Liver (tissue), 3 donors: ENCODE data around the gene EXPH5.

ENCODE experiments used
- EGR1 ChIP-seq, 2 donors: IDR thresholded peaks; 2 replicates each; pipeline ENCODE4 v1.6.1; 2016 to 2018; ENCODE audit warnings: antibody characterized with exemption in 2 of 2, low read depth in 2 of 2
- GABPA ChIP-seq, 2 donors: IDR thresholded peaks in 1 of 2; conservative IDR thresholded peaks in 1 of 2; 2 replicates each; pipeline ENCODE4 v1.6.1; 2016; ENCODE audit warnings: antibody characterized with exemption in 2 of 2, mild to moderate bottlenecking in 1 of 2, moderate library complexity in 1 of 2
- JUND ChIP-seq, 2 donors: IDR thresholded peaks; 2 replicates each; pipeline ENCODE4 v1.6.1; 2016; ENCODE audit warnings: antibody characterized with exemption in 2 of 2
- MAX ChIP-seq: IDR thresholded peaks from 2 replicates; pipeline ENCODE4 v1.6.1; 2016; ENCODE audit warnings: antibody characterized with exemption
- NR2F2 ChIP-seq: IDR thresholded peaks from 2 replicates; pipeline ENCODE4 v1.6.1; 2016; ENCODE audit warnings: antibody characterized with exemption
- RAD21 ChIP-seq, 2 donors: IDR thresholded peaks; 2 replicates each; pipeline ENCODE4 v1.6.1; 2016; ENCODE audit warnings: antibody characterized with exemption in 2 of 2, mild to moderate bottlenecking in 2 of 2
- YY1 ChIP-seq: IDR thresholded peaks from 2 replicates; pipeline ENCODE4 v1.6.1; 2016; ENCODE audit warnings: antibody characterized with exemption, mild to moderate bottlenecking
- TF ChIP-seq, protein P1 (sequence below): fragments of 150-350 bp; IDR thresholded peaks from 2 replicates; pipeline ENCODE4 v1.5.1; 2017; ENCODE audit warnings: improper control_type of control experiment, low read depth, low read length; ENCODE audit not compliant: missing input control
- TF ChIP-seq, protein P2 (sequence below): IDR thresholded peaks from 2 replicates; pipeline ENCODE4 v1.6.1; 2016; ENCODE audit warnings: antibody characterized with exemption
- TF ChIP-seq, protein P3 (sequence below): IDR thresholded peaks from 2 replicates; pipeline ENCODE4 v1.6.1; 2016; ENCODE audit warnings: antibody characterized with exemption, mild to moderate bottlenecking
- donor health status: healthy.
- donor health status: healthy.

GRCh38 chr11:108580645-108581044 lies 12.9 kb downstream of the EXPH5 start:
- TF ChIP-seq, protein P1, sequence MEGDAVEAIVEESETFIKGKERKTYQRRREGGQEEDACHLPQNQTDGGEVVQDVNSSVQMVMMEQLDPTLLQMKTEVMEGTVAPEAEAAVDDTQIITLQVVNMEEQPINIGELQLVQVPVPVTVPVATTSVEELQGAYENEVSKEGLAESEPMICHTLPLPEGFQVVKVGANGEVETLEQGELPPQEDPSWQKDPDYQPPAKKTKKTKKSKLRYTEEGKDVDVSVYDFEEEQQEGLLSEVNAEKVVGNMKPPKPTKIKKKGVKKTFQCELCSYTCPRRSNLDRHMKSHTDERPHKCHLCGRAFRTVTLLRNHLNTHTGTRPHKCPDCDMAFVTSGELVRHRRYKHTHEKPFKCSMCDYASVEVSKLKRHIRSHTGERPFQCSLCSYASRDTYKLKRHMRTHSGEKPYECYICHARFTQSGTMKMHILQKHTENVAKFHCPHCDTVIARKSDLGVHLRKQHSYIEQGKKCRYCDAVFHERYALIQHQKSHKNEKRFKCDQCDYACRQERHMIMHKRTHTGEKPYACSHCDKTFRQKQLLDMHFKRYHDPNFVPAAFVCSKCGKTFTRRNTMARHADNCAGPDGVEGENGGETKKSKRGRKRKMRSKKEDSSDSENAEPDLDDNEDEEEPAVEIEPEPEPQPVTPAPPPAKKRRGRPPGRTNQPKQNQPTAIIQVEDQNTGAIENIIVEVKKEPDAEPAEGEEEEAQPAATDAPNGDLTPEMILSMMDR: no peak
- TF ChIP-seq, protein P2, sequence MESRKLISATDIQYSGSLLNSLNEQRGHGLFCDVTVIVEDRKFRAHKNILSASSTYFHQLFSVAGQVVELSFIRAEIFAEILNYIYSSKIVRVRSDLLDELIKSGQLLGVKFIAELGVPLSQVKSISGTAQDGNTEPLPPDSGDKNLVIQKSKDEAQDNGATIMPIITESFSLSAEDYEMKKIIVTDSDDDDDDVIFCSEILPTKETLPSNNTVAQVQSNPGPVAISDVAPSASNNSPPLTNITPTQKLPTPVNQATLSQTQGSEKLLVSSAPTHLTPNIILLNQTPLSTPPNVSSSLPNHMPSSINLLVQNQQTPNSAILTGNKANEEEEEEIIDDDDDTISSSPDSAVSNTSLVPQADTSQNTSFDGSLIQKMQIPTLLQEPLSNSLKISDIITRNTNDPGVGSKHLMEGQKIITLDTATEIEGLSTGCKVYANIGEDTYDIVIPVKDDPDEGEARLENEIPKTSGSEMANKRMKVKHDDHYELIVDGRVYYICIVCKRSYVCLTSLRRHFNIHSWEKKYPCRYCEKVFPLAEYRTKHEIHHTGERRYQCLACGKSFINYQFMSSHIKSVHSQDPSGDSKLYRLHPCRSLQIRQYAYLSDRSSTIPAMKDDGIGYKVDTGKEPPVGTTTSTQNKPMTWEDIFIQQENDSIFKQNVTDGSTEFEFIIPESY: no peak
- no peak for TF ChIP-seq RAD21 (IDR thresholded peaks at IDR 0.05)
- TF ChIP-seq NR2F2: no peak
- no peak for TF ChIP-seq MAX
- no peak for TF ChIP-seq JUND (IDR thresholded peaks at IDR 0.05)
- TF ChIP-seq YY1: no peak
- TF ChIP-seq GABPA (IDR thresholded peaks at IDR 0.05 in 1 of 2, conservative IDR thresholded peaks at IDR 0.05 in 1 of 2): no peak
- TF ChIP-seq, protein P3, sequence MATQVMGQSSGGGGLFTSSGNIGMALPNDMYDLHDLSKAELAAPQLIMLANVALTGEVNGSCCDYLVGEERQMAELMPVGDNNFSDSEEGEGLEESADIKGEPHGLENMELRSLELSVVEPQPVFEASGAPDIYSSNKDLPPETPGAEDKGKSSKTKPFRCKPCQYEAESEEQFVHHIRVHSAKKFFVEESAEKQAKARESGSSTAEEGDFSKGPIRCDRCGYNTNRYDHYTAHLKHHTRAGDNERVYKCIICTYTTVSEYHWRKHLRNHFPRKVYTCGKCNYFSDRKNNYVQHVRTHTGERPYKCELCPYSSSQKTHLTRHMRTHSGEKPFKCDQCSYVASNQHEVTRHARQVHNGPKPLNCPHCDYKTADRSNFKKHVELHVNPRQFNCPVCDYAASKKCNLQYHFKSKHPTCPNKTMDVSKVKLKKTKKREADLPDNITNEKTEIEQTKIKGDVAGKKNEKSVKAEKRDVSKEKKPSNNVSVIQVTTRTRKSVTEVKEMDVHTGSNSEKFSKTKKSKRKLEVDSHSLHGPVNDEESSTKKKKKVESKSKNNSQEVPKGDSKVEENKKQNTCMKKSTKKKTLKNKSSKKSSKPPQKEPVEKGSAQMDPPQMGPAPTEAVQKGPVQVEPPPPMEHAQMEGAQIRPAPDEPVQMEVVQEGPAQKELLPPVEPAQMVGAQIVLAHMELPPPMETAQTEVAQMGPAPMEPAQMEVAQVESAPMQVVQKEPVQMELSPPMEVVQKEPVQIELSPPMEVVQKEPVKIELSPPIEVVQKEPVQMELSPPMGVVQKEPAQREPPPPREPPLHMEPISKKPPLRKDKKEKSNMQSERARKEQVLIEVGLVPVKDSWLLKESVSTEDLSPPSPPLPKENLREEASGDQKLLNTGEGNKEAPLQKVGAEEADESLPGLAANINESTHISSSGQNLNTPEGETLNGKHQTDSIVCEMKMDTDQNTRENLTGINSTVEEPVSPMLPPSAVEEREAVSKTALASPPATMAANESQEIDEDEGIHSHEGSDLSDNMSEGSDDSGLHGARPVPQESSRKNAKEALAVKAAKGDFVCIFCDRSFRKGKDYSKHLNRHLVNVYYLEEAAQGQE: no peak
- TF ChIP-seq EGR1 (IDR thresholded peaks at IDR 0.05; ENCODE audit: low read depth in 2 of 2): no peak
